Measurements from ENCODE around the gene HAGHL.
"Not testable (repeated sequence)": the region's sequence is repeated elsewhere in the genome, so short reads cannot be mapped to it uniquely, and the experiment has no call there.

HAGHL gene

DNA sequence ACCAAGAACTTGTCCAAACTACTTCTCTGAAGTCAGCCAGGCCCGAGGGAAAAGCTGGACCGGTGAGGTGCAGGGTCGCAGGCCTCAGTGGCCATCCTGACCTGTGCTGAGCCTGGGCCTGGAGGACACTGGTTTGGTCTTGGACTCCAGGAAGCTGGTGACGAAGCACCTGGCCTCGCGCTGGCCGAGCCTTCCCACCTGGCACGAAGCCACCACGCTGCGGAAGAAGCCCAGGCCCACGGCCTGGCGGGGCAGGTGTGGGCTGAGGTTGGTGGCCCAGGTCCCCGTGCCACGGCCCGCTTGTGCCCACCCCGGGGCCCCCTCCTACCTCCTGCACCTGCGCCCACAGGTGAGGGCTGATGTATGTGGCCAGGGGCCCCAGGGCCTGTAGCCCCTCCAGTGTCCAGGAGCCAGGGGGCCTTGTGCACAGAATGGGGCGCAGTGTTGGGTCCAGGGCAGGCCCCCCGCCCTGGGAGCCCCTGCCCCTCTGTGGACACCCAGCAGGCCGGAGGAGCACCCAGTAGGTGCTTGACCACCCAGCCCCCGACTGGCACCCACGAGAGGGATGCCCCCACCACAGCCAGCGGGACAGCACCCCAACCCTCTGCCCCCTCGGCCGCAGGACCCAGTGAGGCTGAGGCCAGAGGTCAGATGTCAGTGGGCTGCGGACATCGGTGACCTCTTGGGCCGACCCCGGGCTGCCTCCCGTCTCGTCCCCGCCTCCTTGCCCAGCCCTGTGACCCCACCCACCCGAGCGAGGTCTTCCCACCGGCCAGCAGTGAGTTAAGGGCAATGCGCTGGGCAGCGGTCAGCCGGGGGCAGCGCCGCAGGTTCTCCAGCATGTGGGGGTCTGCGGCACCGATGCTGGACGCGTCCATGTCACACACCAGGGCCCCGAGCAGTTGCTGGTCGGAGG lies 47.4 kb downstream of the HAGHL start:
- no peak for DNase-seq (ENCODE audit: low spot score)

DNA sequence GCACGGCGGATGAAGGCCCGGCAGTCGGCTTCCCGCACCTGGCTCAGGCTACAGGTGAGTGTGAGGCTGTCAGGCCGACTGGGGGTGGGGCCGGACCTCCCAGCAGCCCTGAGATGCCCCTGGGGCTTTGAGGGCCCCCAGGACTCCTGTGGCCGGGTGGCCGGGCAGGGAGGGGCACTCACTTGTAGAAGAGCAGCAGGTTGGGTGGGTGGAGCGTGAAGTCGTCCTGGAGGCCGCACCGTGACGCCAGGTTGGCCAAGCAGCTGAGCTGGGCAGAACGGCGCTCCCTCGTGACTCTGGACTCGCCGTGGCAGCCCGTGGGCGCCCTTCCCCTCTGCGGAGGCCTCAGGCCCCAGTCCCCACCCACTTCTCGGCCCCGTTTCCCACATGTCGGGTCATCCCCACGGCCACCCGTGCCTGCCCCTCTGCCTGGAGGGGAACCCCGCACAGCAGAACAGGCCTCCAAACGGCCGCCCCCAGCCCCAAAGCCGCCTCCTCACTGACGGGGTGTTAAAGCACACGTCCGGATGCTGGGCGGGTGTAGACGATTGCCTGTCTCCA lies 48.4 kb downstream of the HAGHL start:
- no peak for DNase-seq (ENCODE audit: low spot score)

DNA sequence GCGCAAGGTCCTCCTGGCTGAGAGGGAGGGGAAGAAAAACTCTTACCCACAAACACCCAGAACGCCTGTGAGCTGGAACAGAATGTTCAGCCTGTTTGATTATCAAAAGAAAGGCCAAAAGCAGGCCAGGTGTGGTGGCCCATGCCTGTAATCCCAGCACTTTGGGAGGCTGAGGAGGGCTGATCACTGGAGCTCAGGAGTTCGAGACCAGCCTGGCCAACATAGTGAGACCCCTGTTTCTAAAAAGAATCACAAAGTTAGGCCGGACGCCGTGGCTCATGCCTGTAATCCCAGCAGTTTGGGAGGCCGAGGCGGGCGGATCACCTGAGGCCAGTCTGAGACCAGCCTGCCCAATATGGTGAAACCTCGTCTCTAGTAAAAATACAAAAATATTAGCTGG lies 49.4 kb downstream of the HAGHL start:
- not testable (repeated sequence) for DNase-seq (ENCODE audit: low spot score)

- no peak for DNase-seq (ENCODE audit: low spot score)
Observed at GRCh38 chr16:776824-777223, 49.9 kb downstream of the HAGHL start.

DNA sequence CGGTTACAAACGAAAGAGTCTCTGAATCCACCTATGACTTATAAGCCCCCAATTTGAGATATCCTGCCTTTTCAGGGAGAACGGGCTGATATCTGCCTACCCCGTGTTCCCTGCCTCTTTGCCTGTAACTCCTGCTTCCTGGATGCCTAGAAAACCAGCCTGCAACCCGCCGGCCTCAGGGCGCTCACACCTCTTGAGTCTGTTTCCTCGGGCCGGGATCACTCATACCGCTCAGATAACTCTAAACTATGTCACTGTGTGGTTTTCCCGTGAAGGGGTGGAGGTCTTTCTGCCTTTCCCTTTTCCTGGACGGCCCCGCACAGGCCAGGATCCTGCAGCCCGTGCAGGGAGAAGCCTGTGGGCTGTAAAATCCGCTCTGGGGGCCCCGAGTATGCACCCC lies 50.9 kb downstream of the HAGHL start:
- no peak for DNase-seq (ENCODE audit: low spot score)

DNA sequence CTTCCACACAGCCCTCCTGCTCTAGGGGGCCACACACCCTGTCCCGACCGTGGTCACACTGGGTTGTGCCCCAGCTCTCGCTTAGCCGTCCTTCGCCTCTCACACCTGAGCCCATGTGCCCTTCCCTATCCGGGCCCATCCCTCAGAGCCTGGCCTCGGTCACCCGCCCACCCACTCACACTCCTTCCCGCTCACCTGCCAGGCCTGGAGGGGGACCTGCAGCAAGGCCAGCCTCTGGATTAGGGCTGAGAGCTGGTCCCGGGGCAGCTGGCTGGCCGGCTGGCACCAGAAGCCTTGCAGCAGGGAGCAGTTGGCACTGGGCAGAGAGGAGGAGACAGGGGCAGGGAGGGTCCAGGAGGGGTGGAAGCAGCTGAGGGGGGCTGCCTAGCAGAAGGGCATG lies 51.5 kb downstream of the HAGHL start:
- DNase-seq (ENCODE audit: low spot score), result no peak

DNA sequence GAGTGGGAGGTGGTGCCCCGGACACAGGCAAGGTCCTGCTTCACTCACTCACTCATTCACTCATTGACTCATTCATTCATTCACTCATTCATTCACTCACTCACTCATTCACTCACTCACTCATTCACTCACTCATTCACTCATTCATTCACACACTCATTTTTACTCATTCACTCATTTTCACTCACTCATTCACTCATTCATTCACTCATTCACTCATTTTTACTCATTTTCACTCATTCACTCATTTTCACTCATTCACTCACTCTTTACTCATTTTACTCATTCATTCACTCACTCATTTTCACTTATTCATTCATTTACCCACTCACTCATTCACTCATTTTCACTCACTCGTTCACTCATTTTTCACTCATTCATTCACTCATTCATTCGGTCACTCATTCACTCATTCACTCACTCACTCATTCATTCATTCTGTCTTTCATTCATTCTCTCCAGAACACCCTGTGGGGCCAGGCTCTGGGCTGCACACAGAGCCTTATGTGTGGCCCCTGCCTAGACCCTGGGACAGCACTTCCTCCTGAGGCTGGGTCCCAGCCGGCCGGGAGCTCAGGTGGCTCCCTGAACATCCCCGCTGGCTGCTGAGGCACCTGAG lies 52.1 kb downstream of the HAGHL start:
- DNase-seq (ENCODE audit: low spot score), result no peak

Data from GM03348 (cell line).